Breast epithelium (tissue), 4 donors: ENCODE data around the gene MIER2. TPM values are rescaled to one million over a fixed set of nuclear protein-coding genes. Genes with fewer than 3 reads are reported as not detected.

Experiments
- DNase-seq, 2 donors: peaks; one replicate each; pipeline ENCODE4 v3.0.0-alpha.2; 2019; ENCODE audit warnings: low spot score in 2 of 2
- H3K27ac ChIP-seq, 2 donors: fragments of 200-600 bp; sonication (generic) in 1 of 2; one replicate each; pipeline ENCODE4 v1.5.1; 2016 to 2019; ENCODE audit warnings: mild to moderate bottlenecking in 1 of 2
- H3K27me3 ChIP-seq, 2 donors: fragments of 200-600 bp; sonication (generic) in 1 of 2; one replicate each; pipeline versions ENCODE4 v1.5.1 to v1.6.0; 2017 to 2019; ENCODE audit warnings: control low read depth in 1 of 2, mild to moderate bottlenecking in 1 of 2
- H3K36me3 ChIP-seq: fragments of 200-600 bp; one replicate; pipeline ENCODE4 v1.5.1; 2019
- H3K4me1 ChIP-seq, 2 donors: fragments of 200-600 bp; sonication (generic); one replicate each; pipeline ENCODE4 v1.5.1; 2016 to 2019; ENCODE audit warnings: control low read depth in 1 of 2
- H3K4me3 ChIP-seq, 3 donors: fragments of 200-600 bp; sonication (generic); 1 replicate in 2 of 3; 2 replicates in 1 of 3; pipeline ENCODE4 v1.5.1; 2016 to 2019; ENCODE audit warnings: mild to moderate bottlenecking in 3 of 3, moderate library complexity in 2 of 3
- H3K9me3 ChIP-seq, 2 donors: fragments of 200-600 bp; sonication (generic) in 1 of 2; one replicate each; pipeline ENCODE4 v1.5.1; 2016 to 2019; ENCODE audit warnings: control low read depth in 1 of 2
- CTCF ChIP-seq, 3 donors: fragments of 450-650 bp; IDR thresholded peaks; one replicate each; pipeline ENCODE4 v1.5.1; 2016 to 2017; ENCODE audit warnings: antibody characterized with exemption in 3 of 3, mild to moderate bottlenecking in 3 of 3, moderate library complexity in 3 of 3
- POLR2A ChIP-seq: fragments of 450-650 bp; IDR thresholded peaks from one replicate; pipeline ENCODE4 v1.6.1; 2016; ENCODE audit warnings: antibody characterized with exemption, mild to moderate bottlenecking, moderate library complexity
- POLR2AphosphoS5 ChIP-seq, 3 donors: sonication (generic); formaldehyde crosslinking; IDR thresholded peaks; one replicate each; pipeline ENCODE4 v1.6.1; 2017; ENCODE audit warnings: antibody characterized with exemption in 3 of 3
- intact Hi-C: fragments of 100-400 bp; cut with DNase I; formaldehyde crosslinking; loops from one replicate; pipeline ENCODE4 v1.15.1; 2023; ENCODE audit warnings: low total_unique reads
- total RNA-seq, 3 donors: library from RNA; depleted of rRNA; stranded (reverse); fragments of >200 nt; gene quantifications; one replicate each; pipeline ENCODE4 v1.1.0, GENCODE V29; 2016

The MIER2 gene
- total RNA-seq, 3 donors from 2014 or later, result 5.4 to 17.0 (median 12.8) TPM

- Histone ChIP-seq H3K36me3 (no peaks in the 10 kb centered on the region), H3K27ac (peak overlapping the region; percentile 73 to 87), H3K9me3 (no peaks in the 10 kb centered on the region), H3K4me3 (peak overlapping the region in 2 of 3 donors; percentile 20 to 46), H3K4me1 (peaks cover 0 to 29% of the 10 kb centered on the region in 2 donors), H3K27me3 (peaks cover 0 to 11% of the 10 kb centered on the region in 2 donors)
- DNase-seq, result peak in 1 of 2 donors; percentile 62
- intact Hi-C loops, result no loop called here
- no peak for TF ChIP-seq POLR2A
- peak; percentile 51 to 72 (median 58) for TF ChIP-seq CTCF (IDR thresholded peaks at IDR 0.05)
Measured at GRCh38 chr19:294946-295686, 49.5 kb downstream of the MIER2 start.

- Histone ChIP-seq H3K4me3 (peak overlapping the region in 2 of 3 donors; percentile 20 to 46), H3K27ac (peak overlapping the region in 1 of 2 donors; percentile 87), H3K36me3 (no peaks in the 10 kb centered on the region), H3K27me3 (peaks cover 0 to 11% of the 10 kb centered on the region in 2 donors), H3K4me1 (peaks cover 0 to 29% of the 10 kb centered on the region in 2 donors), H3K9me3 (no peaks in the 10 kb centered on the region)
- peak in 1 of 2 donors; percentile 46 for DNase-seq
- TF ChIP-seq POLR2A, result no peak
- TF ChIP-seq CTCF (IDR thresholded peaks at IDR 0.05), result no peak
- TF ChIP-seq POLR2AphosphoS5 (IDR thresholded peaks at IDR 0.05), result no peak
- intact Hi-C loops, result no loop called here
Measured at GRCh38 chr19:294341-294945, 50.2 kb downstream of the MIER2 start.

- Histone ChIP-seq H3K36me3 (no peaks in the 10 kb centered on the region), H3K27me3 (peaks cover 0 to 11% of the 10 kb centered on the region in 2 donors), H3K4me3 (no peak overlapping the region), H3K27ac (peak overlapping the region; percentile 11 to 87), H3K4me1 (peaks cover 0 to 36% of the 10 kb centered on the region in 2 donors), H3K9me3 (no peaks in the 10 kb centered on the region)
- intact Hi-C loops, result no loop called here
- TF ChIP-seq POLR2A (no peak), CTCF (IDR thresholded peaks at IDR 0.05) (no peak), POLR2AphosphoS5 (IDR thresholded peaks at IDR 0.05) (no peak)
- peak in 1 of 2 donors; percentile 51 for DNase-seq
Measured at GRCh38 chr19:293436-294110, 51.0 kb downstream of the MIER2 start.

- no peak for DNase-seq
- no peaks in the 10 kb centered on the region for H3K9me3 ChIP-seq
- TF ChIP-seq POLR2AphosphoS5 (IDR thresholded peaks at IDR 0.05) (no peak), CTCF (IDR thresholded peaks at IDR 0.05) (no peak), POLR2A (no peak)
- H3K4me1 ChIP-seq, result peaks cover 0 to 40% of the 10 kb centered on the region in 2 donors
- intact Hi-C loops, result no loop called here
- H3K4me3 ChIP-seq, result no peak overlapping the region
- H3K27ac ChIP-seq, result peak overlapping the region; percentile 9 to 11
- H3K36me3 ChIP-seq, result no peaks in the 10 kb centered on the region
- peaks cover 0 to 11% of the 10 kb centered on the region in 2 donors for H3K27me3 ChIP-seq
Measured at GRCh38 chr19:292951-293350, 51.6 kb downstream of the MIER2 start.
